IPS-18a (cell line): ENCODE data around the gene RIMBP3C.
"Not testable (repeated sequence)": the region's sequence is repeated elsewhere in the genome, so short reads cannot be mapped to it uniquely, and the experiment has no call there.

Experiments used
- H3K27ac ChIP-seq: one replicate; pipeline ENCODE4 v1.5.1; 2013; ENCODE audit warnings: low read length
- H3K27me3 ChIP-seq: one replicate; pipeline ENCODE4 v1.6.1; 2013; ENCODE audit warnings: mild to moderate bottlenecking, low read length; ENCODE audit not compliant: control insufficient read depth, insufficient read depth
- H3K36me3 ChIP-seq: one replicate; pipeline ENCODE4 v1.6.1; 2013; ENCODE audit warnings: low read depth, low read length; ENCODE audit not compliant: control insufficient read depth
- H3K4me1 ChIP-seq: one replicate; pipeline ENCODE4 v1.6.1; 2013; ENCODE audit warnings: low read depth, low read length; ENCODE audit not compliant: control insufficient read depth
- H3K4me3 ChIP-seq: one replicate; pipeline ENCODE4 v1.5.1; 2013; ENCODE audit warnings: low read length
- H3K9ac ChIP-seq: one replicate; pipeline ENCODE4 v1.6.1; 2013; ENCODE audit warnings: mild to moderate bottlenecking, low read length, moderate library complexity
- H3K9me3 ChIP-seq: one replicate; pipeline ENCODE4 v1.6.1; 2013; ENCODE audit warnings: low read depth, low read length; ENCODE audit not compliant: control insufficient read depth

RIMBP3C gene

GRCh38 chr22:21589396-21589795, 38.1 kb upstream of the RIMBP3C start:
- H3K27me3 ChIP-seq: no peaks in the 10 kb centered on the region
- no peaks in the 10 kb centered on the region for H3K4me1 ChIP-seq
- no peak overlapping the region for H3K9ac ChIP-seq
- H3K9me3 ChIP-seq: no peaks in the 10 kb centered on the region
- H3K36me3 ChIP-seq: peaks cover 18% of the 10 kb centered on the region
- no peak overlapping the region for H3K27ac ChIP-seq
- H3K4me3 ChIP-seq: no peak overlapping the region

- H3K36me3 ChIP-seq: peaks cover 6% of the 10 kb centered on the region
- no peaks in the 10 kb centered on the region for H3K9me3 ChIP-seq
- H3K4me1 ChIP-seq: no peaks in the 10 kb centered on the region
- H3K4me3 ChIP-seq: no peak overlapping the region
- H3K9ac ChIP-seq: no peak overlapping the region
- H3K27me3 ChIP-seq: no peaks in the 10 kb centered on the region
- no peak overlapping the region for H3K27ac ChIP-seq
These were observed 36.7 kb upstream of the RIMBP3C start for GRCh38 chr22:21587803-21588611.

- Histone ChIP-seq H3K27me3 (no peaks in the 10 kb centered on the region), H3K4me3 (no peak overlapping the region), H3K9me3 (no peaks in the 10 kb centered on the region), H3K4me1 (no peaks in the 10 kb centered on the region), H3K27ac (no peak overlapping the region), H3K36me3 (no peaks in the 10 kb centered on the region), H3K9ac (no peak overlapping the region)
These were observed 34.1 kb upstream of the RIMBP3C start for GRCh38 chr22:21585389-21585788.

DNA sequence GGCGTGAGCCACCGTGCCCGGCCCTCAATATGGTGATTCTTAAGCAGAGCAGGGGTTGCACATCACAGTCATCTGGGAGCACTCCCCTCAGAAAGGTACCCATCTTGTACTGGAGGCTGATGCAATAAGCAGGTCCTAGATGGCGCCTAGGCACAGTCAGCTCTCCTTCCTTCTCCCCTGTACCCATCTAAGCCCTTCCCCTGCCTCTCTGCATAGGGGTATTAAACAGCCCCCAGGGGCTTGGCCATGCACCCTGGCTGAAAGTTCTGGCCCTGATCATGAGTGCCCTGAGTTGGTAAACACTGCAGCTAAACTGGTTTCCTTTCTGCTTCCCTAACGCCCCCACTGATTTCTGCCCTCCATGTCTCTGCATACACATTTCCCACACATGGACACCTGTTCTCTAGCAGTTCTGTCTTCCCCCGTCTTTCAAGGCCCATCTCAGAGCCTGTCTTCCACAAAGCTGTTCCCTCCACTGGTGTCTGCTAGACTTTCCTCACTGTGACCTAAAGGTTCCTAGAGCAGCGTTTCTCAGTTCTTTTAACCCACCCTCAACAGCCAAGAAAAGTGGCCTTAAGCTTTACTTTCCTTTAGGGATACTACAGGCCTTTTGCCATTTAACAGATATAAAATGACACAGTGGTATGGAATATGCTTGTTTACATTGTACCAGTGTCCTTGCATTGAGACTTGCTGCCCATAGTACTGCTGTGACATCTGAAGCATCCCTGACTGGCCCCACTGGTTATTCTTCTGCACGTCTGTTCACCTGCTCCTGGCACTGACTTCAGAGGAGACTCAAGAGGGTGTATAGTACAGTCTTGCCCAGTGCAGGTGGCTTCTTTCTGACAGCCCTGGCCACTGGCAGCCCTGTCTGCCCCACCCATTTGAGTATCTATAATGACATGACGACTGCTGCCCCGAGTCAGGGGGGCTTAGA, 31.8 kb upstream of the RIMBP3C start:
- Histone ChIP-seq H3K4me1 (no peaks in the 10 kb centered on the region), H3K4me3 (no peak overlapping the region), H3K27me3 (no peaks in the 10 kb centered on the region), H3K36me3 (no peaks in the 10 kb centered on the region), H3K9ac (no peak overlapping the region), H3K9me3 (no peaks in the 10 kb centered on the region), H3K27ac (no peak overlapping the region)

DNA sequence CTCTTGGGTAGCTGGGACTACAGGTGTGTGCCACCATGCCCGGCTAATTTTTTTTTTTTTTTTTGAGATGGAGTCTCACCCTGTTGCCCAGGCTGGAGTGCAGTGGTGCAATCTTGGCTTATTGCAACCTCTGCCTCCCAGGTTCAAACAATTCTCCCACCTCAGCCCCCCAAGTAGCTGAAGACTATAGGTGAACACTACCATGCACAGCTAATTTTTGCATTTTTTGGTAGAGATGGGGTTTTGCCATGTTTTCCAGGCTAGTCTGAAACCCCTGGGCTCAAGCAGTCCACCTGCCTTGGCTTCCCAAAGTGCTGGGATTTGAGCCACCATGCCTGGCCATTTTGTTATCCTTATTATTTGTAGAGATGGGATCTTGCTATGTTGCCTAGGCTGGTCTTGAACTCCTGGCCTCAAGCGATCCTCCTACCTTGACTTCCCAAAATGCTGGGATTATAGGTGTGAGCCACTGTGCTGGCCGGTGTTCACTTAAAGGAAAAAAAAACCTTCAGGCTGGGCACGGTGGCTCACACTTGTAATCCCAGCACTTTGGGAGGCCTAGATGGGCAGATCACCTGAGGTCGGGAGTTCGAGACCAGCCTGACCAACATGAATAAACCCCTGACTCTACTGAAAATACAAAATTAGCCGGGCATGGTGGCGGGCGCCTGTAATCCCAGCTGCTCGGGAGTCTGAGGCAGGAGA, 29.9 kb upstream of the RIMBP3C start:
- H3K9me3 ChIP-seq, H3K27ac ChIP-seq, H3K4me1 ChIP-seq, H3K36me3 ChIP-seq, H3K9ac ChIP-seq, H3K27me3 ChIP-seq, H3K4me3 ChIP-seq: not testable (repeated sequence)

DNA sequence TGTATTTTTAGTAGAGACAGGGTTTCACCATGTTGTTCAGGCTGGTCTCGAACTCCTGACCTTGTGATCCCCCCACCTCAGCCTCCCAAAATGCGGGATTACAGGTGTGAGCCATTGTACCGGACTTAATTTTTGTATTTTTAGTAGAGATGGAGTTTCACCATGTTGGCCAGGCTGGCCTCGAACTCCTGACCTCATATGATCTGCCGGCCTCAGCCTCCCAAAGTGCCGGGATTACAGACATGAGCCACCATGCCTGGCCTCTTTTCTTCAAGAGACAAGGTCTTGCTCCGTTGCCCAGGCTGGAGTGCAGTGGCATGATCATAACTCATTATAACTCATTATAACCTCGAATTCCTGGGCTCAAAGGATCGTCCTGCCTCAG, 29.4 kb upstream of the RIMBP3C start:
- H3K36me3 ChIP-seq, H3K9ac ChIP-seq, H3K27me3 ChIP-seq, H3K9me3 ChIP-seq, H3K27ac ChIP-seq, H3K4me3 ChIP-seq, H3K4me1 ChIP-seq: not testable (repeated sequence)

GRCh38 chr22:21579474-21579851, 28.2 kb upstream of the RIMBP3C start:
- no peak overlapping the region for H3K4me3 ChIP-seq
- H3K9ac ChIP-seq: no peak overlapping the region

DNA sequence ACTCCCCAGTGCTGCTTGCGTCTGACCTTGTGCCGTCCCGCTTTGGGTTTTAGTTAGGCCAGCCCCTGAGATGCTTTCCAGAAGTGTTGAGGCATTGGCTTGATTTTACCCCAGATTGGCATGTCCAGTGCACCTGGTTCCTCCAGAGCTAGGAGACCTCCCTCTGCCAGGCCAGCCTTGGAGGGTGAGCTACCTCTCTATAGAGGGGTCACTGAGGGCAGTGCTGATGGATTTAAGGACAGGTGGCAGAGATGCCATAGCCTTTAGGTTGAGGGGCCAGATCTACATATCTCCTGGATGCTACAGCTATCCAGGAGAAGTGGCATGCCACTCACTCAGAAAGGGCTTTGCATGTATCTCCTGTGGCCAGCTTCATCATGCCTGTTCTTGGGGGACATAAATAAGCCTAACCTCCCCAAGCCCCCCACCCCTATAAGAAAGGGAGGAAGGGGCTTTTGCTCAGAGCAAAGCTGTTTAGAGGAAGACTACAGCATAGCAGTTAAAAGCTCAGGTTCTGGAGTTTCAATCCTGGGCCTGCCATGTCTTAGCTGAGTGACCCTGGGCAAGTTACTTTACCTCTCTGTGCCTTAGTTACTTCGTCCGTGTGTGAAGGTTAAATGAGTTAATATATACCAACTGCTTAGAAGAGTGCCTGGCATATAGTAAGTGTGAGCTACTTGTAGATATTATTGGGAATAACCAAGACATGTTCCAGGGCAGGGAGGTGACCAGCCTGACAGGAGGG, 22.7 kb upstream of the RIMBP3C start:
- Histone ChIP-seq H3K36me3 (no peaks in the 10 kb centered on the region), H3K27me3 (no peaks in the 10 kb centered on the region), H3K9me3 (no peaks in the 10 kb centered on the region), H3K27ac (no peak overlapping the region), H3K4me1 (peaks cover 14% of the 10 kb centered on the region), H3K9ac (no peak overlapping the region), H3K4me3 (no peak overlapping the region)

More at GRCh38 chr22:21579474-21579851, 28.2 kb upstream of the RIMBP3C start:
- H3K27ac ChIP-seq: no peak overlapping the region
- H3K9me3 ChIP-seq: no peaks in the 10 kb centered on the region
- H3K4me1 ChIP-seq: no peaks in the 10 kb centered on the region
- no peaks in the 10 kb centered on the region for H3K27me3 ChIP-seq
- H3K36me3 ChIP-seq: no peaks in the 10 kb centered on the region

DNA sequence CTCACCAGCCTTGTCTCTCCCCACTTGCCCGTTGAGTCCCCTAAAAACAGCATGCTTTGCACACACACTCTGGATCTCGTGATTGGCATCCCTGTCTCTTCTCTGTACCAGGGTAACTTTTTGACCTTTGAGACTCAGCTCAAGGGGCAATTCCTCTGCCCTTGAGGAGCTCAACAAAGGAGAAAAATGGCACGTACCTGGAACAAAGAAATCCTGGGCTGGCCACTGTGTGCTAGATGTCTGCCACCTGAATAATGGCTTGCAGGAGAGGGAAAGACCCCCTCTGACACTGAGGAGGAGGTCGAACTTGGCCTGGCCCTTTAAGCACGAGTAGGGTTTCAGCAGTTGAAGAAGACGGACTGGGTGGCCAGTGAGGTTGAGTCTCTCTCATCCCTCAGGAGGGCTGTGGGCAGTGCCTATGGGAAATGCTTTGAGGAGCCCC, 22.1 kb upstream of the RIMBP3C start:
- peaks cover 14% of the 10 kb centered on the region for H3K4me1 ChIP-seq
- no peaks in the 10 kb centered on the region for H3K36me3 ChIP-seq
- H3K4me3 ChIP-seq: no peak overlapping the region
- no peaks in the 10 kb centered on the region for H3K27me3 ChIP-seq
- no peak overlapping the region for H3K27ac ChIP-seq
- H3K9me3 ChIP-seq: no peaks in the 10 kb centered on the region
- H3K9ac ChIP-seq: no peak overlapping the region

- H3K27me3 ChIP-seq: no peaks in the 10 kb centered on the region
- no peaks in the 10 kb centered on the region for H3K9me3 ChIP-seq
- H3K36me3 ChIP-seq: no peaks in the 10 kb centered on the region
- H3K27ac ChIP-seq: no peak overlapping the region
- H3K4me3 ChIP-seq: no peak overlapping the region
- peaks cover 14% of the 10 kb centered on the region for H3K4me1 ChIP-seq
- no peak overlapping the region for H3K9ac ChIP-seq
These were observed 20.4 kb upstream of the RIMBP3C start for GRCh38 chr22:21571679-21572078.

GRCh38 chr22:21570398-21570797, 19.1 kb upstream of the RIMBP3C start:
- Histone ChIP-seq H3K27ac (no peak overlapping the region), H3K36me3 (no peaks in the 10 kb centered on the region), H3K4me1 (peaks cover 14% of the 10 kb centered on the region), H3K4me3 (no peak overlapping the region), H3K27me3 (no peaks in the 10 kb centered on the region), H3K9ac (no peak overlapping the region), H3K9me3 (no peaks in the 10 kb centered on the region)
